Activated CD8-positive, alpha-beta memory T cell treated with anti-CD3 and anti-CD28 coated beads for 24 hours (primary cell): ENCODE results near the gene LDLRAD4.

ENCODE experiments used
- DNase-seq: peaks from one replicate; pipeline ENCODE4 v3.0.0-alpha.2; 2020

Gene LDLRAD4

GRCh38 chr18:13309748-13310670 is 91.4 kb downstream of the LDLRAD4 start:
- DNase-seq, result no peak

GRCh38 chr18:13311193-13311592 is 92.6 kb downstream of the LDLRAD4 start:
- DNase-seq, result no peak

- no peak for DNase-seq
These were observed 94.0 kb downstream of the LDLRAD4 start for GRCh38 chr18:13312515-13312914.

- no peak for DNase-seq
These were observed 94.6 kb downstream of the LDLRAD4 start for GRCh38 chr18:13313006-13313686.

GRCh38 chr18:13315000-13315399 is 96.4 kb downstream of the LDLRAD4 start:
- DNase-seq, result no peak

- DNase-seq, result no peak
These were observed 97.5 kb downstream of the LDLRAD4 start for GRCh38 chr18:13316063-13316462.

- no peak for DNase-seq
These were observed 99.2 kb downstream of the LDLRAD4 start for GRCh38 chr18:13317801-13318200.

GRCh38 chr18:13318731-13319501 is 100.4 kb downstream of the LDLRAD4 start:
- DNase-seq, result no peak

- DNase-seq, result no peak
These were observed 101.1 kb downstream of the LDLRAD4 start for GRCh38 chr18:13319629-13320028.

- no peak for DNase-seq
These were observed 101.5 kb downstream of the LDLRAD4 start for GRCh38 chr18:13320096-13320495.

GRCh38 chr18:13320891-13321425 is 102.4 kb downstream of the LDLRAD4 start:
- no peak for DNase-seq

GRCh38 chr18:13321923-13322322 is 103.4 kb downstream of the LDLRAD4 start:
- no peak for DNase-seq

GRCh38 chr18:13323186-13323585 is 104.6 kb downstream of the LDLRAD4 start:
- DNase-seq, result no peak

GRCh38 chr18:13324880-13325279 is 106.3 kb downstream of the LDLRAD4 start:
- no peak for DNase-seq

- no peak for DNase-seq
These were observed 109.7 kb downstream of the LDLRAD4 start for GRCh38 chr18:13328213-13328612.

GRCh38 chr18:13330996-13331395 is 112.4 kb downstream of the LDLRAD4 start:
- no peak for DNase-seq

- DNase-seq, result no peak
These were observed 113.3 kb downstream of the LDLRAD4 start for GRCh38 chr18:13331846-13332245.

GRCh38 chr18:13332874-13333273 is 114.3 kb downstream of the LDLRAD4 start:
- DNase-seq, result no peak

GRCh38 chr18:13335903-13336302 is 117.3 kb downstream of the LDLRAD4 start:
- no peak for DNase-seq

GRCh38 chr18:13336841-13337240 is 118.3 kb downstream of the LDLRAD4 start:
- DNase-seq, result no peak

GRCh38 chr18:13337369-13337768 is 118.8 kb downstream of the LDLRAD4 start:
- DNase-seq, result no peak

- no peak for DNase-seq
These were observed 119.8 kb downstream of the LDLRAD4 start for GRCh38 chr18:13338318-13338717.

- DNase-seq, result no peak
These were observed 121.1 kb downstream of the LDLRAD4 start for GRCh38 chr18:13339653-13340052.
